HL-60 (cell line): ENCODE results near the gene LUZP1.

Experiments used
- CTCF ChIP-seq: IDR thresholded peaks from one replicate; pipeline ENCODE4 v1.5.1; 2011; ENCODE audit warnings: low read length, control low read depth, inconsistent platforms; ENCODE audit not compliant: insufficient read depth
- POLR2AphosphoS5 ChIP-seq: IDR thresholded peaks from 2 replicates; pipeline ENCODE4 v1.6.1; 2012; ENCODE audit warnings: low read depth
- REST ChIP-seq: IDR thresholded peaks from 2 replicates; pipeline ENCODE4 v1.6.1; 2012; ENCODE audit warnings: low read depth; ENCODE audit not compliant: insufficient replicate concordance

- TF ChIP-seq CTCF (no peak), REST (no peak), POLR2AphosphoS5 (no peak)
Measured at GRCh38 chr1:23198373-23198772, 29.7 kb upstream of the LUZP1 start.
